ENCODE data around the gene SCAF4.

The SCAF4 gene

GRCh38 chr21:31720739-31721138, 11.2 kb downstream of the SCAF4 start:
- DNase-seq (ENCODE audit: extremely low read depth, low read depth) = no peak
- TF ChIP-seq CTCF (IDR thresholded peaks at IDR 0.05; ENCODE audit: low read depth, low read length) = no peak

- TF ChIP-seq CTCF (IDR thresholded peaks at IDR 0.05; ENCODE audit: low read depth, low read length) = no peak
- no peak for DNase-seq (ENCODE audit: extremely low read depth, low read depth)
Measured at GRCh38 chr21:31720330-31720729, 11.6 kb downstream of the SCAF4 start.

GRCh38 chr21:31716106-31716505, 15.8 kb downstream of the SCAF4 start:
- DNase-seq (ENCODE audit: extremely low read depth, low read depth) = no peak
- TF ChIP-seq CTCF (IDR thresholded peaks at IDR 0.05; ENCODE audit: low read depth, low read length) = no peak

- no peak for TF ChIP-seq CTCF (IDR thresholded peaks at IDR 0.05; ENCODE audit: low read depth, low read length)
- DNase-seq (ENCODE audit: extremely low read depth, low read depth) = no peak
Measured at GRCh38 chr21:31714741-31715365, 17.1 kb downstream of the SCAF4 start.

- no peak for TF ChIP-seq CTCF (IDR thresholded peaks at IDR 0.05; ENCODE audit: low read depth, low read length)
- no peak for DNase-seq (ENCODE audit: extremely low read depth, low read depth)
Measured at GRCh38 chr21:31713973-31714740, 17.8 kb downstream of the SCAF4 start.

GRCh38 chr21:31713115-31713514, 18.8 kb downstream of the SCAF4 start:
- DNase-seq (ENCODE audit: extremely low read depth, low read depth) = no peak
- TF ChIP-seq CTCF (IDR thresholded peaks at IDR 0.05; ENCODE audit: low read depth, low read length) = no peak

GRCh38 chr21:31711745-31712285, 20.1 kb downstream of the SCAF4 start:
- DNase-seq (ENCODE audit: extremely low read depth, low read depth) = no peak
- TF ChIP-seq CTCF (IDR thresholded peaks at IDR 0.05; ENCODE audit: low read depth, low read length) = no peak
